GM10248 (cell line): ENCODE results near the gene STX10.

Source experiments
- CTCF ChIA-PET: fragments of 300-600 bp; sonication (Branson Sonifier 250); formaldehyde crosslinking; extraction: SDS; loops from one replicate; lab custom pipeline; 2021; ENCODE audit warnings: antibody characterized with exemption; lab: Yijun Ruan, JAX
- POLR2A ChIA-PET: fragments of 350-650 bp; sonication (Branson Sonifier 250); formaldehyde crosslinking; extraction: SDS; loops from one replicate; lab custom pipeline; 2020; ENCODE audit warnings: antibody characterized with exemption; lab: Yijun Ruan, JAX
- DNase-seq: peaks from one replicate; pipeline ENCODE4 v3.0.0; 2012; ENCODE audit errors: extremely low spot score
- CTCF ChIP-seq: IDR thresholded peaks from 2 replicates; pipeline ENCODE4 v1.5.1; 2012; ENCODE audit warnings: mild to moderate bottlenecking, low read depth; ENCODE audit errors: extremely low read depth, missing control alignments, control extremely low read depth

STX10 gene

GRCh38 chr19:13103581-13104359 is 46.4 kb downstream of the STX10 start:
- TF ChIP-seq CTCF = no peak
- CTCF ChIA-PET = interaction anchor here (0.9 to 4.2 kb wide), 17 partner anchors 9 to 342 kb away, joined by 3 to 26 read pairs (median 6); partner anchors contain the start of genes DAND5, FARSA, NACC1 and TRMT1
- DNase-seq = no peak
- POLR2A ChIA-PET = interaction anchor here (0.6 to 0.9 kb wide), 3 partner anchors 14 to 170 kb away, joined by 3 to 5 read pairs (median 4); partner anchors contain the start of genes FARSA and NACC1

GRCh38 chr19:13102666-13103580 is 47.3 kb downstream of the STX10 start, which contains the start of gene LYL1:
Gene LYL1, minus strand, starts transcription at chr19:13102858. Its CDS starts 1,687 bp downstream, at chr19:13101171.
- ChIA-PET CTCF (interaction anchor here (1.3 to 4.2 kb wide), 6 partner anchors 8 to 341 kb away, joined by 3 to 26 read pairs (median 8); partner anchors contain the start of genes DAND5 and FARSA), POLR2A (interaction anchor here (0.6 kb wide), 1 partner anchor 88 kb away, joined by 3 read pairs; no protein-coding TSS in a partner anchor)
- no peak for TF ChIP-seq CTCF
- DNase-seq = peak; percentile 81

- peak; percentile 45 for DNase-seq
- ChIA-PET POLR2A (no interaction called here), CTCF (no interaction called here)
- no peak for TF ChIP-seq CTCF
Observed at GRCh38 chr19:13102416-13102665, 47.8 kb downstream of the STX10 start.

GRCh38 chr19:13101590-13102415 is 48.4 kb downstream of the STX10 start:
- TF ChIP-seq CTCF = no peak
- DNase-seq = no peak
- ChIA-PET POLR2A (interaction anchor here (0.7 kb wide), 1 partner anchor 53 kb away, joined by 3 read pairs; no protein-coding TSS in a partner anchor), CTCF (interaction anchor here (0.7 to 2.7 kb wide), 4 partner anchors 15 to 137 kb away, joined by 3 to 14 read pairs (median 8); no protein-coding TSS in a partner anchor)

GRCh38 chr19:13100841-13101589 is 49.2 kb downstream of the STX10 start:
- no peak for DNase-seq
- ChIA-PET CTCF (interaction anchor here (0.7 to 2.7 kb wide), 6 partner anchors 14 to 136 kb away, joined by 3 to 14 read pairs (median 5); no protein-coding TSS in a partner anchor), POLR2A (interaction anchor here (0.6 to 0.7 kb wide), 2 partner anchors 32 to 54 kb away, joined by 3 to 7 read pairs; no protein-coding TSS in a partner anchor)
- no peak for TF ChIP-seq CTCF
